Transverse colon (tissue), 4 donors: Measurements from ENCODE around the gene GPC6. TPM values are rescaled to one million over a fixed set of nuclear protein-coding genes. Genes with fewer than 3 reads are reported as not detected.

Experiments used
- DNase-seq: peaks from one replicate; pipeline ENCODE4 v3.0.0-alpha.2; 2019
- H3K27ac ChIP-seq, 4 donors: fragments of 200-600 bp; sonication (generic); 2 replicates each; pipeline ENCODE4 v1.5.1; 2016 to 2018; ENCODE audit warnings: inconsistent platforms in 4 of 4
- H3K27me3 ChIP-seq: fragments of 200-600 bp; sonication (generic); 2 replicates; pipeline ENCODE4 v1.5.1; 2017; ENCODE audit warnings: inconsistent platforms
- H3K36me3 ChIP-seq, 4 donors: fragments of 200-600 bp; sonication (generic); 2 replicates each; pipeline ENCODE4 v1.5.1; 2017 to 2019; ENCODE audit warnings: inconsistent platforms in 4 of 4
- H3K4me1 ChIP-seq, 4 donors: fragments of 200-600 bp; sonication (generic); 2 replicates each; pipeline ENCODE4 v1.5.1; 2017 to 2020; ENCODE audit warnings: inconsistent platforms in 4 of 4
- H3K4me3 ChIP-seq, 4 donors: fragments of 200-600 bp; sonication (generic); 1 replicate in 1 of 4; 2 replicates in 3 of 4; pipeline versions ENCODE4 v1.5.1 to v1.6.1; 2017 to 2019; ENCODE audit warnings: inconsistent platforms in 4 of 4
- H3K9me3 ChIP-seq, 2 donors: fragments of 200-600 bp; sonication (generic); 2 replicates each; pipeline ENCODE4 v1.5.1; 2017 to 2019; ENCODE audit warnings: inconsistent platforms in 2 of 2
- CTCF ChIP-seq, 5 experiments: fragments of 200-600 bp in 3 of 5; fragments of 450-650 bp in 2 of 5; sonication (generic) in 3 of 5; IDR thresholded peaks; 1 replicate in 2 of 5; 2 replicates in 3 of 5; pipeline ENCODE4 v1.5.1; 2016 to 2017; ENCODE audit warnings: antibody characterized with exemption in 5 of 5, inconsistent platforms in 3 of 5, mild to moderate bottlenecking in 2 of 5, moderate library complexity in 1 of 5
- EP300 ChIP-seq: sonication (generic); formaldehyde crosslinking; IDR thresholded peaks from one replicate; pipeline ENCODE4 v1.6.1; 2017; ENCODE audit warnings: antibody characterized with exemption, low read depth
- POLR2A ChIP-seq: fragments of 450-650 bp; IDR thresholded peaks from one replicate; pipeline ENCODE4 v1.6.1; 2016; ENCODE audit warnings: antibody characterized with exemption, mild to moderate bottlenecking, moderate library complexity
- POLR2AphosphoS5 ChIP-seq, 3 donors: sonication (generic); formaldehyde crosslinking; IDR thresholded peaks; one replicate each; pipeline ENCODE4 v1.6.1; 2016; ENCODE audit warnings: antibody characterized with exemption in 3 of 3
- WGBS, 2 donors: methylation state at CpG; one replicate each; pipeline ENCODE4 v1.1.5; 2018; ENCODE audit warnings: low coverage in 1 of 2; 5-methylcytosine and 5-hydroxymethylcytosine counted together
- in situ Hi-C, 4 donors: fragments of 200-750 bp; cut with MboI; loops; one replicate each; pipeline versions ENCODE4 v1.15.0 to v1.15.1; 2017; ENCODE audit warnings: low sequenced_read_pairs in 3 of 4, low pct_ligation_motif_present in 1 of 4, low pct_unique_long_range_greater_than_20kb in 1 of 4
- intact Hi-C: fragments of 100-400 bp; cut with DNase I; formaldehyde crosslinking; loops from one replicate; pipeline ENCODE4 v1.15.1; 2023; ENCODE audit warnings: low total_unique reads
- total RNA-seq, 4 donors: library from RNA; depleted of rRNA; stranded (reverse); fragments of >200 nt; gene quantifications; one replicate each; pipeline ENCODE4 v1.1.0, GENCODE V29; 2016

The GPC6 gene
- total RNA-seq, 4 donors from 2014 or later = 0.75 to 5.7 (median 4.0) TPM

DNA sequence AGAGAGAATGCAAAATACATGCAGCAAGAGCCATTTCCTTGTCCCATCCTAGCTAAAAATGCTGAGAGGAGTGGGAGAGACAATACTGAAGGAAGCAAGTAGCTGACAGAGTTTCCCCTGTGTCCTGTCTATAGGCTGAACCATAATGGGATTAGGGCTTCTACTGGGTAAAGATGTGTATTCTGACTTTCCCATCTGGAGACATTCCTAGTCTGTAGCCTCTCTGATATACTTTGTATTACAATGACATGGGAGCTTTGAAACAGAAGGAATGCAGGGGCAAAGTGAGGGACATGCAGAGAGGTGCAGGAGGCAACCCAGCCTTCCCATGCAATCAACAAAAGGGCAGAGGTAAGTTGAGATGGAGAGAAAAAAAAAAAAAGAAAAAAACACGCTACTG is 10.5 kb upstream of the GPC6 start:
- Histone ChIP-seq H3K27ac (no peak overlapping the region), H3K4me3 (no peak overlapping the region), H3K4me1 (no peaks in the 10 kb centered on the region), H3K36me3 (no peaks in the 10 kb centered on the region), H3K27me3 (no peaks in the 10 kb centered on the region), H3K9me3 (no peaks in the 10 kb centered on the region)
- in situ Hi-C loops (no loop called here), intact Hi-C loops (no loop called here)
- TF ChIP-seq EP300 (no peak), CTCF (IDR thresholded peaks at IDR 0.05) (no peak), POLR2A (no peak), POLR2AphosphoS5 (IDR thresholded peaks at IDR 0.05) (no peak)
- no peak for DNase-seq
- WGBS, 2 donors = 40 to 75% methylated on average over 1 of the region's 1 CpG

- Histone ChIP-seq H3K9me3 (no peaks in the 10 kb centered on the region), H3K27me3 (no peaks in the 10 kb centered on the region), H3K4me3 (no peak overlapping the region), H3K36me3 (no peaks in the 10 kb centered on the region), H3K27ac (no peak overlapping the region), H3K4me1 (no peaks in the 10 kb centered on the region)
- WGBS, 2 donors = 59 to 72% methylated on average over 6 of the region's 6 CpGs
- intact Hi-C loops (no loop called here), in situ Hi-C loops (no loop called here)
- DNase-seq = no peak
- TF ChIP-seq POLR2A = no peak
- no peak for TF ChIP-seq EP300
- no peak for TF ChIP-seq POLR2AphosphoS5 (IDR thresholded peaks at IDR 0.05)
- TF ChIP-seq CTCF (IDR thresholded peaks at IDR 0.05) = no peak
These were observed 8.8 kb upstream of the GPC6 start for GRCh38 chr13:93217721-93218261.

DNA sequence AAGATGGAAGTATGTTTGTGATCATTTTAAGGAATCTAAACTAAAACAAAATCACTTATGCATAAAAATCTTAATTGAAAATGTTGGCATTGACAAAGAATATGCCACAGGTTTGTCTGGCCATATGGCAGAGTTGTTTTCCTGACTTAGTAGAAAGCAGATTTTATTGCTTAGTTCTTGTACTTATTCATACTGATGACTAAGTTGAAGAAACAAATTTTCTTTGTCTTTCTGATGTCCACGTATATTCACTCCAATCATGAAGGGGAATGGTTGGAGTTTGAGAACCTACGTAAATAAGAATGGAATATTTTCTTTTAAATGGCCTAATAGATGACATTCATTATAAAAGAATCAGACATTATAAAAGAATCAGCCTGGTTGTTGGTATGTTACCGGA is 8.0 kb upstream of the GPC6 start:
- in situ Hi-C loops = no loop called here
- WGBS, 2 donors = 72 to 77% methylated on average over 3 of the region's 3 CpGs
- TF ChIP-seq POLR2AphosphoS5 (IDR thresholded peaks at IDR 0.05) (no peak), EP300 (no peak), POLR2A (no peak), CTCF (IDR thresholded peaks at IDR 0.05) (no peak)
- H3K27ac ChIP-seq = no peak overlapping the region
- H3K4me1 ChIP-seq = no peaks in the 10 kb centered on the region
- intact Hi-C loops = no loop called here
- no peaks in the 10 kb centered on the region for H3K36me3 ChIP-seq
- no peaks in the 10 kb centered on the region for H3K27me3 ChIP-seq
- H3K9me3 ChIP-seq = no peaks in the 10 kb centered on the region
- no peak for DNase-seq
- H3K4me3 ChIP-seq = no peak overlapping the region

- no peaks in the 10 kb centered on the region for H3K36me3 ChIP-seq
- in situ Hi-C loops (no loop called here), intact Hi-C loops (no loop called here)
- no peak overlapping the region for H3K27ac ChIP-seq
- no peaks in the 10 kb centered on the region for H3K27me3 ChIP-seq
- H3K4me3 ChIP-seq = no peak overlapping the region
- no peak for TF ChIP-seq EP300
- TF ChIP-seq POLR2AphosphoS5 (IDR thresholded peaks at IDR 0.05) = no peak
- TF ChIP-seq CTCF (IDR thresholded peaks at IDR 0.05) = no peak
- no peak for TF ChIP-seq POLR2A
- H3K4me1 ChIP-seq = no peaks in the 10 kb centered on the region
- no peak for DNase-seq
- no peaks in the 10 kb centered on the region for H3K9me3 ChIP-seq
- 54 to 58% methylated on average over 3 of the region's 3 CpGs for WGBS, 2 donors
These were observed 6.5 kb upstream of the GPC6 start for GRCh38 chr13:93220073-93220472.
